WTC11 (cell line): ENCODE measurements around the gene CTNNA3. TPM values are rescaled to one million over a fixed set of nuclear protein-coding genes. Genes with fewer than 3 reads are reported as not detected.
A peak's percentile ranks its signal among the peaks of the same experiment; 100 is the strongest.

ENCODE experiments used
- ATAC-seq: fragments of 200-7000 bp; cut with Tn5 transposase; 2 replicates; pipeline ENCODE4 v1.10.0; 2021; ENCODE audit warnings: mild to moderate bottlenecking, moderate library complexity
- CTCF ChIA-PET: fragments of 300-600 bp; sonication (Branson Sonifier 250); formaldehyde crosslinking; loops from one replicate; lab custom pipeline; 2021; ENCODE audit warnings: antibody characterized with exemption; lab: Charles Lee
- POLR2A ChIA-PET: fragments of 350-600 bp; sonication (Branson Sonifier 250); formaldehyde crosslinking; loops from one replicate; lab custom pipeline; 2021; ENCODE audit warnings: antibody characterized with exemption; lab: Charles Lee
- DNase-seq: peaks from one replicate; pipeline ENCODE4 v3.0.0; 2021; ENCODE audit warnings: low spot score
- H3K27ac Mint-ChIP-seq: 2 replicates; pipeline ENCODE4 v1.8.0; 2021; ENCODE audit warnings: mixed read lengths
- H3K27me3 Mint-ChIP-seq: 2 replicates; pipeline ENCODE4 v1.8.0; 2021; ENCODE audit warnings: low read depth, mild to moderate bottlenecking, moderate library complexity, mixed read lengths
- H3K36me3 Mint-ChIP-seq: 2 replicates; pipeline ENCODE4 v1.8.0; 2021; ENCODE audit warnings: mixed read lengths
- H3K4me1 Mint-ChIP-seq: 2 replicates; pipeline ENCODE4 v1.8.0; 2022; ENCODE audit warnings: mixed read lengths
- H3K4me3 Mint-ChIP-seq: 2 replicates; pipeline ENCODE4 v1.8.0; 2021; ENCODE audit warnings: mild to moderate bottlenecking, moderate library complexity, mixed read lengths
- H3K9me3 Mint-ChIP-seq: 2 replicates; pipeline ENCODE4 v1.8.0; 2021; ENCODE audit warnings: mixed read lengths
- E2F4 ChIP-seq: sonication (generic); formaldehyde crosslinking; IDR thresholded peaks from 2 replicates; pipeline ENCODE4 v1.8.1; 2022; ENCODE audit warnings: low read depth, mild to moderate bottlenecking, moderate library complexity, missing genetic modification reagents, borderline replicate concordance
- ELF4 ChIP-seq: sonication (generic); formaldehyde crosslinking; IDR thresholded peaks from 2 replicates; pipeline ENCODE4 v1.8.1; 2022; ENCODE audit warnings: low read depth, mild to moderate bottlenecking, moderate library complexity, missing genetic modification reagents
- ERG ChIP-seq: fragments of 250-450 bp; sonication (Bioruptor Pico); IDR thresholded peaks from 2 replicates; pipeline ENCODE4 v1.8.0; 2021; ENCODE audit warnings: mild to moderate bottlenecking
- NR1H2 ChIP-seq: sonication (generic); formaldehyde crosslinking; IDR thresholded peaks from 2 replicates; pipeline ENCODE4 v1.9.0; 2021; ENCODE audit warnings: mild to moderate bottlenecking, moderate library complexity, missing genetic modification reagents
- NR3C1 ChIP-seq: sonication (generic); formaldehyde crosslinking; conservative IDR thresholded peaks from 2 replicates; pipeline ENCODE4 v1.8.1; 2023; ENCODE audit warnings: low read depth, mild to moderate bottlenecking, missing genetic modification reagents
- PREB ChIP-seq: sonication (generic); formaldehyde crosslinking; IDR thresholded peaks from 2 replicates; pipeline ENCODE4 v1.8.1; 2022; ENCODE audit warnings: mild to moderate bottlenecking, missing genetic modification reagents, moderate library complexity, borderline replicate concordance
- RORB ChIP-seq: fragments of 250-450 bp; sonication (Bioruptor Pico); IDR thresholded peaks from 2 replicates; pipeline ENCODE4 v1.9.0; 2021; ENCODE audit warnings: mild to moderate bottlenecking
- ZNF281 ChIP-seq: sonication (generic); formaldehyde crosslinking; IDR thresholded peaks from 2 replicates; pipeline ENCODE4 v1.8.0; 2023; ENCODE audit warnings: mild to moderate bottlenecking, missing genetic modification reagents
- ZNF425 ChIP-seq: fragments of 250-450 bp; sonication (Bioruptor Pico); conservative IDR thresholded peaks from 2 replicates; pipeline ENCODE4 v1.9.0; 2021; ENCODE audit warnings: mild to moderate bottlenecking
- total RNA-seq: library from RNA; stranded (reverse); gene quantifications from 3 replicates; pipeline ENCODE4 v1.2.3, GENCODE V29; 2021

Gene CTNNA3
- total RNA-seq, 1 experiment from 2014 or later = 6.1 TPM

- TF ChIP-seq ERG (CRISPR knock-in tag) (no peak), ZNF425 (CRISPR knock-in tag) (no peak)
Observed at GRCh38 chr10:66350622-66351399, 1345.2 kb downstream of the CTNNA3 start (continued).

GRCh38 chr10:66349726-66350125 lies 1346.3 kb downstream of the CTNNA3 start:
- DNase-seq (no peak), ATAC-seq (no peak)
- Mint-ChIP-seq H3K4me1 (peaks cover 2% of the 10 kb centered on the region), H3K27me3 (no peaks in the 10 kb centered on the region), H3K36me3 (no peaks in the 10 kb centered on the region), H3K4me3 (no peak overlapping the region), H3K9me3 (peaks cover 10% of the 10 kb centered on the region), H3K27ac (no peak overlapping the region)
- ChIA-PET POLR2A (no interaction called here), CTCF (no interaction called here)
- TF ChIP-seq RORB (no peak), ELF4 (CRISPR knock-in tag) (no peak), E2F4 (CRISPR knock-in tag) (no peak), ERG (CRISPR knock-in tag) (no peak)

GRCh38 chr10:66349076-66349475 lies 1346.9 kb downstream of the CTNNA3 start:
- Mint-ChIP-seq H3K36me3 (no peaks in the 10 kb centered on the region), H3K4me3 (no peak overlapping the region)
- ATAC-seq = peak; percentile 47
- POLR2A ChIA-PET = no interaction called here
- TF ChIP-seq ZNF281 (CRISPR knock-in tag) (no peak), NR1H2 (CRISPR knock-in tag) (no peak), NR3C1 (CRISPR knock-in tag) (no peak), ELF4 (CRISPR knock-in tag) (no peak), PREB (no peak)
- TF ChIP-seq, all 79 proteins: peak for 0
- peaks cover 2% of the 10 kb centered on the region for H3K4me1 Mint-ChIP-seq
- no peak overlapping the region for H3K27ac Mint-ChIP-seq
- no peaks in the 10 kb centered on the region for H3K27me3 Mint-ChIP-seq
- no peak for DNase-seq
- H3K9me3 Mint-ChIP-seq = peaks cover 10% of the 10 kb centered on the region
- CTCF ChIA-PET = no interaction called here
